Measurements from ENCODE around the gene AKNA. TPM values are rescaled to one million over a fixed set of nuclear protein-coding genes. Genes with fewer than 3 reads are reported as not detected.
A peak's percentile ranks its signal among the peaks of the same experiment; 100 is the strongest.

The AKNA gene
- total RNA-seq, 2 donors from 2014 or later, result 263 to 323 TPM

- DNase-seq, result no peak
- no peaks in the 10 kb centered on the region for H3K9me3 ChIP-seq (ENCODE audit: control insufficient read depth, low read length, poor library complexity, severe bottlenecking)
- Mint-ChIP-seq H3K36me3 (ENCODE audit: low read depth) (peaks cover 2% of the 10 kb centered on the region), H3K4me1 (no peaks in the 10 kb centered on the region), H3K27me3 (peaks cover 18% of the 10 kb centered on the region), H3K27ac (no peak overlapping the region), H3K4me3 (no peak overlapping the region)
- no peak for ATAC-seq
These were observed 71.1 kb downstream of the AKNA start for GRCh38 chr9:114316605-114317230.

GRCh38 chr9:114315723-114316363, 71.9 kb downstream of the AKNA start:
- ATAC-seq (no peak), DNase-seq (no peak)
- no peak overlapping the region for H3K4me3 Mint-ChIP-seq
- H3K4me1 Mint-ChIP-seq, result no peaks in the 10 kb centered on the region
- H3K27ac Mint-ChIP-seq, result peak overlapping the region; percentile 11
- no peaks in the 10 kb centered on the region for H3K9me3 ChIP-seq (ENCODE audit: control insufficient read depth, low read length, poor library complexity, severe bottlenecking)
- H3K36me3 Mint-ChIP-seq (ENCODE audit: low read depth), result peaks cover 2% of the 10 kb centered on the region
- peaks cover 14% of the 10 kb centered on the region for H3K27me3 Mint-ChIP-seq

- ATAC-seq (no peak), DNase-seq (no peak)
- H3K27me3 Mint-ChIP-seq, result peaks cover 14% of the 10 kb centered on the region
- H3K4me1 Mint-ChIP-seq, result no peaks in the 10 kb centered on the region
- H3K27ac Mint-ChIP-seq, result no peak overlapping the region
- H3K9me3 ChIP-seq (ENCODE audit: control insufficient read depth, low read length, poor library complexity, severe bottlenecking), result no peaks in the 10 kb centered on the region
- H3K4me3 Mint-ChIP-seq, result no peak overlapping the region
- peaks cover 2% of the 10 kb centered on the region for H3K36me3 Mint-ChIP-seq (ENCODE audit: low read depth)
These were observed 72.7 kb downstream of the AKNA start for GRCh38 chr9:114314881-114315722.

GRCh38 chr9:114314256-114314867, 73.4 kb downstream of the AKNA start:
- DNase-seq, result no peak

GRCh38 chr9:114313186-114313585, 74.6 kb downstream of the AKNA start:
- no peaks in the 10 kb centered on the region for H3K27me3 Mint-ChIP-seq
- H3K4me1 Mint-ChIP-seq, result no peaks in the 10 kb centered on the region
- ATAC-seq (no peak), DNase-seq (no peak)
- H3K4me3 Mint-ChIP-seq, result no peak overlapping the region
- H3K27ac Mint-ChIP-seq, result no peak overlapping the region
- no peaks in the 10 kb centered on the region for H3K9me3 ChIP-seq (ENCODE audit: control insufficient read depth, low read length, poor library complexity, severe bottlenecking)
- H3K36me3 Mint-ChIP-seq (ENCODE audit: low read depth), result peaks cover 2% of the 10 kb centered on the region

More at GRCh38 chr9:114314256-114314867, 73.4 kb downstream of the AKNA start:
- H3K4me1 Mint-ChIP-seq, result no peaks in the 10 kb centered on the region
- ATAC-seq, result no peak
- H3K9me3 ChIP-seq (ENCODE audit: control insufficient read depth, low read length, poor library complexity, severe bottlenecking), result no peaks in the 10 kb centered on the region
- H3K27ac Mint-ChIP-seq, result no peak overlapping the region
- peaks cover 10% of the 10 kb centered on the region for H3K27me3 Mint-ChIP-seq
- H3K4me3 Mint-ChIP-seq, result no peak overlapping the region
- peaks cover 2% of the 10 kb centered on the region for H3K36me3 Mint-ChIP-seq (ENCODE audit: low read depth)

GRCh38 chr9:114312513-114312875, 75.3 kb downstream of the AKNA start:
- Mint-ChIP-seq H3K36me3 (ENCODE audit: low read depth) (peaks cover 2% of the 10 kb centered on the region), H3K4me3 (no peak overlapping the region), H3K27me3 (no peaks in the 10 kb centered on the region), H3K4me1 (no peaks in the 10 kb centered on the region), H3K27ac (no peak overlapping the region)
- ATAC-seq (no peak), DNase-seq (no peak)
- H3K9me3 ChIP-seq (ENCODE audit: control insufficient read depth, low read length, poor library complexity, severe bottlenecking), result no peaks in the 10 kb centered on the region

- Mint-ChIP-seq H3K27ac (no peak overlapping the region), H3K4me1 (no peaks in the 10 kb centered on the region), H3K4me3 (no peak overlapping the region), H3K36me3 (ENCODE audit: low read depth) (peaks cover 2% of the 10 kb centered on the region), H3K27me3 (no peaks in the 10 kb centered on the region)
- no peaks in the 10 kb centered on the region for H3K9me3 ChIP-seq (ENCODE audit: control insufficient read depth, low read length, poor library complexity, severe bottlenecking)
- no peak for ATAC-seq
- DNase-seq, result no peak
These were observed 75.9 kb downstream of the AKNA start for GRCh38 chr9:114311571-114312512.

- no peak for DNase-seq
- no peak for ATAC-seq
- Mint-ChIP-seq H3K4me1 (peaks cover under 1% of the 10 kb centered on the region), H3K4me3 (no peak overlapping the region), H3K36me3 (ENCODE audit: low read depth) (peaks cover 2% of the 10 kb centered on the region), H3K27ac (no peak overlapping the region), H3K27me3 (peaks cover 7% of the 10 kb centered on the region)
- H3K9me3 ChIP-seq (ENCODE audit: control insufficient read depth, low read length, poor library complexity, severe bottlenecking), result no peaks in the 10 kb centered on the region
These were observed 77.0 kb downstream of the AKNA start for GRCh38 chr9:114310471-114311450.

GRCh38 chr9:114309096-114309495, 78.7 kb downstream of the AKNA start:
- Mint-ChIP-seq H3K27ac (no peak overlapping the region), H3K27me3 (peaks cover 12% of the 10 kb centered on the region), H3K36me3 (ENCODE audit: low read depth) (no peaks in the 10 kb centered on the region), H3K4me1 (peaks cover 4% of the 10 kb centered on the region), H3K4me3 (no peak overlapping the region)
- H3K9me3 ChIP-seq (ENCODE audit: control insufficient read depth, low read length, poor library complexity, severe bottlenecking), result no peaks in the 10 kb centered on the region
- ATAC-seq (no peak), DNase-seq (no peak)

GRCh38 chr9:114308361-114308950, 79.3 kb downstream of the AKNA start:
- Mint-ChIP-seq H3K27me3 (peaks cover 12% of the 10 kb centered on the region), H3K27ac (no peak overlapping the region), H3K36me3 (ENCODE audit: low read depth) (no peaks in the 10 kb centered on the region), H3K4me3 (no peak overlapping the region), H3K4me1 (peaks cover 4% of the 10 kb centered on the region)
- no peaks in the 10 kb centered on the region for H3K9me3 ChIP-seq (ENCODE audit: control insufficient read depth, low read length, poor library complexity, severe bottlenecking)
- no peak for ATAC-seq
- DNase-seq, result no peak

GRCh38 chr9:114307899-114308267, 79.9 kb downstream of the AKNA start:
- peaks cover 12% of the 10 kb centered on the region for H3K27me3 Mint-ChIP-seq
- no peaks in the 10 kb centered on the region for H3K9me3 ChIP-seq (ENCODE audit: control insufficient read depth, low read length, poor library complexity, severe bottlenecking)
- H3K36me3 Mint-ChIP-seq (ENCODE audit: low read depth), result no peaks in the 10 kb centered on the region
- DNase-seq, result no peak
- peaks cover 4% of the 10 kb centered on the region for H3K4me1 Mint-ChIP-seq
- H3K27ac Mint-ChIP-seq, result no peak overlapping the region
- no peak for ATAC-seq
- no peak overlapping the region for H3K4me3 Mint-ChIP-seq

Data from T-helper 17 cell (primary cell).